ENCODE measurements around the gene MRAP2.

The MRAP2 gene

GRCh38 chr6:84081222-84081621, 47.6 kb downstream of the MRAP2 start:
- TF ChIP-seq TAF1 (IDR thresholded peaks at IDR 0.05; ENCODE audit: borderline replicate concordance, insufficient read depth, low read length) (no peak), SIN3A (IDR thresholded peaks at IDR 0.05; ENCODE audit: borderline replicate concordance, insufficient read depth, low read length) (no peak), FOXP2 (optimal IDR thresholded peaks at IDR 0.05; ENCODE audit: borderline replicate concordance, extremely low read depth, extremely low read length, insufficient read depth) (no peak), REST (IDR thresholded peaks at IDR 0.05; ENCODE audit: insufficient read depth in 1 of 2, low read depth in 2 of 2, low read length in 2 of 2) (no peak), POLR2AphosphoS5 (IDR thresholded peaks at IDR 0.05; ENCODE audit: low read depth, low read length) (no peak)

- TF ChIP-seq REST (IDR thresholded peaks at IDR 0.05; ENCODE audit: insufficient read depth in 1 of 2, low read depth in 2 of 2, low read length in 2 of 2): no peak
Measured at GRCh38 chr6:84082689-84083265, 49.2 kb downstream of the MRAP2 start.

- TF ChIP-seq FOXP2 (optimal IDR thresholded peaks at IDR 0.05; ENCODE audit: borderline replicate concordance, extremely low read depth, extremely low read length, insufficient read depth) (no peak), REST (IDR thresholded peaks at IDR 0.05; ENCODE audit: insufficient read depth in 1 of 2, low read depth in 2 of 2, low read length in 2 of 2) (no peak)
Measured at GRCh38 chr6:84086056-84086455, 52.5 kb downstream of the MRAP2 start.

- TF ChIP-seq SIN3A (IDR thresholded peaks at IDR 0.05; ENCODE audit: borderline replicate concordance, insufficient read depth, low read length) (no peak), FOXP2 (optimal IDR thresholded peaks at IDR 0.05; ENCODE audit: borderline replicate concordance, extremely low read depth, extremely low read length, insufficient read depth) (no peak), TAF1 (IDR thresholded peaks at IDR 0.05; ENCODE audit: borderline replicate concordance, insufficient read depth, low read length) (no peak), POLR2AphosphoS5 (IDR thresholded peaks at IDR 0.05; ENCODE audit: low read depth, low read length) (no peak), REST (IDR thresholded peaks at IDR 0.05; ENCODE audit: insufficient read depth in 1 of 2, low read depth in 2 of 2, low read length in 2 of 2) (no peak)
Measured at GRCh38 chr6:84086545-84087429, 53.2 kb downstream of the MRAP2 start.

GRCh38 chr6:84089081-84089480, 55.5 kb downstream of the MRAP2 start:
- TF ChIP-seq REST (IDR thresholded peaks at IDR 0.05; ENCODE audit: insufficient read depth in 1 of 2, low read depth in 2 of 2, low read length in 2 of 2) (no peak), FOXP2 (optimal IDR thresholded peaks at IDR 0.05; ENCODE audit: borderline replicate concordance, extremely low read depth, extremely low read length, insufficient read depth) (no peak), SIN3A (IDR thresholded peaks at IDR 0.05; ENCODE audit: borderline replicate concordance, insufficient read depth, low read length) (no peak), TAF1 (IDR thresholded peaks at IDR 0.05; ENCODE audit: borderline replicate concordance, insufficient read depth, low read length) (no peak)

Data from PFSK-1 (cell line).